Tongue (tissue), 2 donors: ENCODE data around the gene BRK1. TPM values are rescaled to one million over a fixed set of nuclear protein-coding genes. Genes with fewer than 3 reads are reported as not detected.
"Not testable (repeated sequence)": the region's sequence is repeated elsewhere in the genome, so short reads cannot be mapped to it uniquely, and the experiment has no call there.

Source experiments
- DNase-seq: peaks from one replicate; pipeline ENCODE4 v3.0.0-alpha.2; 2015
- total RNA-seq: library from RNA; depleted of rRNA; stranded (reverse); fragments of >200 nt; gene quantifications from one replicate; pipeline ENCODE4 v1.2.3, GENCODE V29; 2014

BRK1 gene
- total RNA-seq, result 107 TPM

DNA sequence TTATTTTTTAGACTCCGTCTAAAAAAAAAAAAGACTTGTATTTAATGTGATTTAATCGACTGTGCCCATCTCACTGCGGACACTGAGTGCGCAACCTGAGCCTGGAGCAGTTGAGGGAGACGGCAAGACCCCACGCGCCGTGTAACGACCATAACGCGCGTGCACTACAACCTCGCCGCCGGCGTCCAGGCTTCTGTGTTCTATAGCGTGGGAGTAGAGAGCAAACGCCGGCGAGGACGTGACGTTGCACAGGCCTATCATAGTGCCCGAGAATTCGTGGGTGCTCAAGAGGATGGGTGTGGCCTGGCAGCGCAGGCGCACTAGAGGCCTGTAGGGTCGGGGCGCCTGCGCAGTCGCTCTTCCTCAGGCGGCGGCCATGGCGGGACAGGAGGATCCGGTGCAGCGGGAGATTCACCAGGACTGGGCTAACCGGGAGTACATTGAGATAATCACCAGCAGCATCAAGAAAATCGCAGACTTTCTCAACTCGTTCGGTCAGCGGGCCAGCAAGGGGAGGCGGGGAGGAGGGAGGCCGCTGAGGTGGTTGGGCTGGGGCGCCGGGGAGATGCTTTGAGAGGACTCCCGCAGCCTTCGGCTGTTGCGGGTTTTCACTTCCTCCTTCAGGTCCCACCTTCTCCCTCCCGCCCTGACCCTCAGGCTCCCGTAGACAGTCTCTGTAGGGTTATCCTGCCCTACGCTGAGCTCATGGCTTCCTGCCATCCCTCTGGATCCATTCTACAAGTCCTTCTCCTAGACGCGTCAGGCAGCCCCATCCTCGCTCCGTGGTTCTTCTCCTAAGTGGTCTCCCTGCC, at the start of gene BRK1:
Gene BRK1 (plus strand): TSS at position 350 of the 812 bp plus-strand sequence. CDS start 27 bp downstream, at position 377.
- peak; percentile 98 for DNase-seq

GRCh38 chr3:10070077-10070476, 45.4 kb upstream of the BRK1 start:
- DNase-seq, result not testable (repeated sequence)

DNA sequence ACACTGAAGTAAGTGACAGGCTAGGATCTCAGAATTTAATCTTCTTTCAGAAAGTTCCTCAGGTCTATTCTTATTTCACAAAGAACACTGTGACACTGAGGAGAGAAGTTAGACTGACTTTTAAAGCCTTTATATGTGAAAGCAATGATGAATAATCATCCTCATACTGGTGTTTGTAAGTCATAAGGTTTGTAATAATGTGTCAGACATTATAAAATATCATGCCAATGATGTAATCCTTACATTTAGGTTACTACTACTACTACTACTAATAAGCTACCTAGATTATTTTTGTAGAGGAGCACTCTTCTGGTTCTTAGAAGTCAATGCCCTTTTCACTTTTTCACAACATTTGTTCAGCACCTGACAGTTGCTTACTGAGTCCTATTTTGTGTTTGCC, 40.8 kb upstream of the BRK1 start:
- DNase-seq, result no peak

DNA sequence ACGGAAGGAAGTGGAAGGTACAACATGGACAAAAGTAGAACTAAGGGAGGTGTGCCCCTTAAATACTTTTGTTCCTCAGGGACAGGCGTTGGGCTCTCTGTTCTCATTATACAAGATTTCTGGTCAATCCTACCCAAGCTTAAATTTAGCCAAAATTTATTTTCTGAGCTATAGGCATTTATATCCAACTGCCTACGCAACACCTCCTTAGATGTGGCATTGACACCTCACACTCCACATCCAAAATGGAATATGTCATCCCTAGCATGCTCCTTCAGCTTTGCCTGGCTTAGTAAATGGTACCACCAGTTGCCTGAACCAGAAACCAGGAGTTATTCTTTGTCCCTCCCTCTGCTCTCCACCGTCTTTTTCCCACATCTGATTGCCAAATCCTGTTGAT, 33.6 kb upstream of the BRK1 start:
- DNase-seq, result no peak

DNA sequence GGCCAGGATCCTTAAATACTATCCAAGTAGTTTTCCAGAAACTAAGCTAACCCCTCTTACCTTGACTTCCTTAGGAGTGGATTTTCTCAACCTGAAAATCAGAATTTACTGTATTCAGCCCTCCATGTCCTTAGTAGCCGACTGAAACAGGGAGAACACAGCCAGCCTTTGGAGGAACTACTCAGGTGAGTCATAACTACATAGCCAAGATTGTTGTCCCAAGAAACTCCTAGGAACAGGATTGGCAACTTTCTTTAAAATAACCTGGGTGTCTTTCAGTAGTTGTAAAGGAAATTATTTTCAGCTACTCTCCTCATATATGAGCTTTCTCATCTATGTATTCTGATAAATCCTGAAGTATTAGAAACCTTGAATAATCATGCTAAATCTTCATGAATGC, 29.7 kb upstream of the BRK1 start:
- no peak for DNase-seq

- DNase-seq, result no peak
Observed at GRCh38 chr3:10088256-10088655, 27.2 kb upstream of the BRK1 start.

DNA sequence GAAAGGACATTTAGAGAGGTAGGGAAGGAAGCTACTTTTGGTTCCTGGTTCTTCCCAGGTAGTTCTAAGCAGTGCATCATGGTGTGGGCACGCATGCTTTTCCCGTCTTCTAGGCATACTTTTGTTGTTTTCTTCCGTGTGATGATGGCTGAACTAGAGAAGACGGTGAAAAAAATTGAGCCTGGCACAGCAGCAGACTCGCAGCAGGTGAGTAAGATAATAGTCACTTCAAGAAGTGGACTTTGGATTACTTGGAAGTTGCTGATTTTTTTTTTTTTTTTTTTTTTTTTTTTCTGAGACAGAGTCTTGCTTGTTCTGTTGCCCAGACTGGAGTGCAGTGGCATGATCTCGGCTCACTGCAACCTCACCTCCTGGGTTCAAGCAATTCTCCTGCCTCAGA, 25.3 kb upstream of the BRK1 start:
- no peak for DNase-seq

DNA sequence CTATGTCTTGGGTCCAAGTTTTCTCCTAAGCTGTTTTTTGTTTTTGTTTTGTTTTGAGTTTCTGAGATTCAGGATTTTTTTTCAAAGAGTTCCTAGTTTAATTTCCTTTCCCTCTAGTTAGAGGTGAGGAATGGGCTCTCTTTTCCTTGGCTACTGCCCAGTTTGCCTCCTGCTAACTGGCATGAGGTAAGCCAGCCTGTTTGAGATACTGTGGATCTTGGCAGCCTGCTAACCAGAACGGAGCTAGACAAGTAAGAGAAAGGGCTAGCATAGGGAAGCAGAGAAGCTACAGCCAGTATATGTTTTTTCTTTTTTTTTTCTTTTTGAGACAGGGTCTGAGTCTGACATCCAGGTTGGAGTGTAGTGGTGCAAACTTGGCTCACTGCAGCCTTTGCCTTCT, 24.7 kb upstream of the BRK1 start:
- DNase-seq, result not testable (repeated sequence)

DNA sequence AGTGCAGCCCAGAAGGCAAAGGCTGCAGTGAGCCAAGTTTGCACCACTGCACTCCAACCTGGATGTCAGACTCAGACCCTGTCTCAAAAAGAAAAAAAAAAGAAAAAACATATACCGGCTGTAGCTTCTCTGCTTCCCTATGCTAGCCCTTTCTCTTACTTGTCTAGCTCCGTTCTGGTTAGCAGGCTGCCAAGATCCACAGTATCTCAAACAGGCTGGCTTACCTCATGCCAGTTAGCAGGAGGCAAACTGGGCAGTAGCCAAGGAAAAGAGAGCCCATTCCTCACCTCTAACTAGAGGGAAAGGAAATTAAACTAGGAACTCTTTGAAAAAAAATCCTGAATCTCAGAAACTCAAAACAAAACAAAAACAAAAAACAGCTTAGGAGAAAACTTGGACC, 24.1 kb upstream of the BRK1 start:
- DNase-seq, result not testable (repeated sequence)

- DNase-seq, result no peak
Observed at GRCh38 chr3:10093678-10094077, 21.8 kb upstream of the BRK1 start.

DNA sequence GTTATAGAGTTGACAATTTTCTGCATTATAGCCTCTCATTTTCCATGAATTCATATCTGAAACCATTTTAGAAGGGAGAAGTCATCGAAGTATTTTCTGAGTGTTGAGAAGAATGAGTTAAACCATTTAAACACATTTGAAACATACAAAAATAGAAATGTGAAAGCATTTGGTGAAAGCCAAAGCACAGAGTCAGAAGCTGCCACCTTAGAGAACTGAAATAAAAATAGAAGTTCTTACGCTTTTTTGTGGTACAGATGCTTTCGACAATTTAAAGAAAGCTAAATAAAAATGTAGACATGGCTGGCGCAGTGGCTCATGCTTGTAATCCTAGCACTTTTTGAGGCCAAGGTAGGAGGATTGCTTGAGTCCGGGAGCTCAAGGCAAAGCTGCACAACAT, 16.4 kb upstream of the BRK1 start:
- DNase-seq, result no peak

DNA sequence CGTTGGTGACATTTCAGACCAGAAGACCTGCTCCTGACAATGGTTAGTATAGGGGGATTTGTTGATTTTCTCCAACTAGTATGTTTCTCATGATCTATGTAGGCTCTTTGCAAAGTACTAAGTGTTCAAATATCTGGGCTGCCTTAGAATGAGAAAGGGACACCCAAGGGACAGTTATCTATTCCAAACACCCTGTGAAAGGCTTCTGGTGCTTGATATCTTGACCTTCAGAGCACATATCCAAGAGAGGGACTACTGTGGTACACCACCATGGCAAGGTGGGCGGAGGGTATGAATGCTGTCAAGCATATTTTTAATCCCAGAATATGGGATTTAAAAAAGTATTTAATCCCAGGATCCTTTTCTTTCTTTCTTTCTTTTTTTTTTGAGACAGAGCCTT, 8.6 kb upstream of the BRK1 start:
- no peak for DNase-seq

DNA sequence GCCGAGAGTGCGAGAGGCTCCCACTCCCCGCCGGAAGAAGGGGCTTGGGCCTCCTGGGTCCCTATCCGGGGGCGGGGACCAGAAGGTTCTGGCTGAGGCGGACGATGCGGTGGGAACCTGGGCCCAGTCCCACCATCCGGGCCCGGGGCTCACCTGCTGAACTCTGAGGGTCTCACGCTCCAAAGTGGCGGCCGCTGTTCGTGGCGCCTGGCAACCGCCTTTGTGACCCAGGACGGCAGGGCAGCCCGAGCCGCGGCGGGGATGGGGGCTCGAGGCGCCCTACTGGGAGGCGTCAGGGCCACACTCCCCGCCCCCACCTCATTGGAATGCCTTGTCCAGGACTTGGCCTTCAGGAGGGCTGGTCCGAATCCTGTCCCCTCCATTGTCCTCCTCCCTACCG, 7.4 kb upstream of the BRK1 start, which contains the start of gene FANCD2OS:
Gene FANCD2OS (minus strand): TSS at position 165 of the 400 bp plus-strand sequence. CDS start 3,481 bp downstream, outside the sequence.
- no peak for DNase-seq

- no peak for DNase-seq
Observed at GRCh38 chr3:10116138-10116460, 624 bp downstream of the BRK1 start.

DNA sequence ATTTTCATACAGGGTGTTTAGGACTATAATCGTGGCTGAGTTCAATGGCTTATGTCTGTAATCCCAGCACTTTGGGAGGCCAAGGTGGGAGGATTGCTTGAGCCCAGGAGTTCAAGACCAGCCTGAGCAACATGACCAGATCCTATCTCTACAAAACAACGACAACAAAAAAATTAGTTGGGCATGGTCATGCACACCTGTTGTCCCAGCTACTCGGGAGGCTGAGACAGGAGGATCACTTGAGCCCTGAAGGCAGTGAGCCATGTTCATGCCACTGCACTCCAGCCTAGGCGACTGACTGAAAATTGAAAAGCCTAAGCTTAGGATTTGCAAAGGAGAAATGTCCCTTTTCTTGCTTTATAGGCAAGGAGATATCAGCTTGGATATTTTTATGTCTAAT, 1.5 kb downstream of the BRK1 start:
- no peak for DNase-seq

DNA sequence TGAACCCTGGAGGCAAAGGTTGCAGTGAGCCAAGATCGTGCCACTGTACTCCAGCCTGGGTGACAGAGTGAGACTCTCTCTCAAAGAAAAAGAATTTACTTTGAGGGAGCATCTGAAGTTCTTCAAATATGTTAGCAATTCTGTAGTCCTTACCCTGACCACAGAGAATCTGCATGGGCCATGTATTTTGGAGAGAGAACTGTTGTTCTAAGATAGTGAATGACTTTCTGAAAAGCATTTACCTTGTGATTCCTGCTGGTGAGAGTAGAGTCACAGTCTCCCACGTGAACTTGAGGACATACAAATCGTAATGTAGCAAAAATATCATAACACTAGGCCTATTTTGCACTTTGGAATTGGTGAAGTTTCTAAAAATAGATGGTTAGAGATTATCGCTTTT, 3.9 kb downstream of the BRK1 start:
- DNase-seq, result no peak

DNA sequence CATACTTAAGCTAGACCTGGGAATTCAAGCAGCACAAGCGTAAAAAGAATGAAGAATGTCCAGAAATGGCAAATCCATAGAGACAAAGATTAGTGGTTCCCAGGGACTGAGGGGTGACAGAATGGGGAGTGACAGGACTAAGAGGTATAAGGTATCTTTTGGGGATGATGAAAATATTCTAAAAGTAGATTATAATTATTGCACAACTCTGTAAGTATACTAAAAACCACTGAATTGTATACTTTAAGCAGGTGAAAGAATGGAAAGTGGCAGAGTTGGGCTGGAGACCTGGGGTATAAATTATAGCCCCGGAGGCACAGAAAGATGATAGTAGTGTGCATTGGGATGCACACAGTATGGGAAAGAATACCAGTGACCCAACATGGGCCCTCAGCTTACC, 5.6 kb downstream of the BRK1 start:
- DNase-seq, result no peak

- no peak for DNase-seq
Observed at GRCh38 chr3:10122724-10123123, 7.2 kb downstream of the BRK1 start.

DNA sequence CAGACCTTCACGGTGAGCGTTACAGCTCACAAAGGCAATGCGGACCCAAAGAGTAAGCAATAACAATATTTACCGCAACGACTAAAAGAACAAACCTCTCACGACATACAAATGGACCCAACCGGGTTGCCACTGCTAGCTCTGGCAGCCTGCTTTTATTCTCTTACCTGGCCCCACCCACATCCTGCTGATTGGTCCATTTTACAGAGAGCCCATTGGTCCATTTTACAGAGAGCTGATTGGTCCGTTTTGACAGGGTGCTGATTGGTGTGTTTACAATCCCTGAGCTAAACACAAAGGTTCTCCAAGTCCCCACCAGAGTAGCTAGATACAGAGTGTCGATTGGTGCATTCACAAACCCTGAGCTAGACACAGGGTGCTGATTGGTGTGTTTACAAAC, 20.4 kb downstream of the BRK1 start:
- DNase-seq, result not testable (repeated sequence)

DNA sequence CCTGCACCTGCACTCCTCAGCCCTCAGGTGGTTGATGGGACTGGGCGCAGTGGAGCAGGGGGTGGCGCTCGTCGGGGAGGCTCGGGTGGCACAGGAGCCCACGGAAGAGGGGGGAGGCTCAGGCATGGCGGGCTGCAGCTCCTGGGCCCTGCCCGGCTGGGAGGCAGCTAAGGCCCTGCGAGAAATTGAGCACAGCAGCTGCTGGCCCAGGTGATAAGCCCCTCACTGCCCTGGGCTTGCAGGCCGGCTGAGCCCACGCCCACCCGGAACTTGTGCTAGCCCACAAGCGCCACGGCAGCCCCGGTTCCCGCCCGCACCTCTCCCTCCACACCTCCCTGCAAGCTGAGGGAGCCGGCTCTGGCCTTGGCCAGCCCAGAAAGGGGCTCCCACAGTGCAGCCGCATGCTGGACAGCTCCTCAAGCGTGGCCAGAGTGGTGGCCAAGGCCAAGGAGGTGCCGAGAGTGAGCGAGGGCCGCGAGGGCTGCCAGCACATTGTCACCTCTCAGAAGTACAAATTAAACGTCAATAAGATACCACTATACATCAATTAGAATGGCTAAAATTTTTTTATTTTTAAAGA, 21.0 kb downstream of the BRK1 start:
- DNase-seq, result no peak

GRCh38 chr3:10137178-10137577, 21.7 kb downstream of the BRK1 start:
- no peak for DNase-seq

- no peak for DNase-seq
Observed at GRCh38 chr3:10140996-10141546, 25.6 kb downstream of the BRK1 start.

DNA sequence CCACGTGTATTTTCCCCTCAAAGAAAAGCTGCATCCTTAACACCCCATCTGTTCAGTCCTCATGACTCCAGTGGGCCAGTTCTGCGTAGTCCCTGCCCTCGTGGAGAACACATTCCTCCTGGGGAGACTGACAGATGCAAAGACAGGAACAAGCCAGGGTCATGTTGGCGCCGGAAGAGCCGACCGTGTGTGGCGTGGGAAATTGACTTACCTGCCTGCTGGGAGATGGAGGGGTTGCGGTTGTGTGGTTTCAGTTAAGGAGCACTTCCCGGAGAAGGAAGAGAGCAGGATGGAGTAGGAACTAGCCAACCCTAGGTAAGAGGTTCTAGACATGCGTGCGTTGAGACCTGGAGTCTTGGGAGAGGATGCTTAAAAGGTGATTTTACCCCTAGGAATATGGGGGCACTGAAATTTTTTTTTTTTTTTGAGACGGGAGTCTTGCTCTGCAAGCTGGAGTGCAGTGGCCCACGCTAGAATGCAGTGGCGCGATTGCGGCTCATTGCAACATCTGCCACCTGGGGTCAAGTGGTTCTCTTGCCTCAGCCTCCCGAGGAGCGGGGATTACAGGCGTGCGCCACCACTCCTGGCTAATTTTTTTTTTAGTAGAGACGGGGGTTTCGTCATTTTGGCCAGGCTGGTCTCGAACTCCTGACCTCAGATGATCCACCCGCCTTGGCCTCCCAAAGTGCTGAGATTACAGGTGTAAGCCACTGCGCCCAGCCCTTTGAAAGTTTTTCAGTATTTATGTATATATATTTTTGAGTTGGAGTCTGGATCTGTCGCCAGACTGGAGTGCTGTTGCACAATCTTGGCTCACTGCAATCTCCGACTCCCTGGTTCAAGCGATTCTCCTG, 27.5 kb downstream of the BRK1 start:
- DNase-seq, result no peak
